K562 (cell line): ENCODE measurements around the gene MGRN1. TPM values are rescaled to one million over a fixed set of nuclear protein-coding genes. Genes with fewer than 3 reads are reported as not detected.

Experiments
- KHSRP ChIP-seq: fragments of 450-650 bp; IDR thresholded peaks from 2 replicates; pipeline ENCODE4 v1.6.1; 2017
- MBD1 ChIP-seq: fragments of 250-450 bp; sonication (Bioruptor Pico); IDR thresholded peaks from 2 replicates; pipeline ENCODE4 v1.8.0; 2022; ENCODE audit warnings: inconsistent platforms
- PCBP2 ChIP-seq: fragments of 200-400 bp; formaldehyde crosslinking; IDR thresholded peaks from 2 replicates; pipeline ENCODE4 v1.6.1; 2018; ENCODE audit warnings: low read length, low read depth, mild to moderate bottlenecking, moderate library complexity; ENCODE audit not compliant: poor library complexity, severe bottlenecking
- POLR3A ChIP-seq: IDR thresholded peaks from 2 replicates; pipeline ENCODE4 v1.6.1; 2011; ENCODE audit warnings: borderline replicate concordance, mild to moderate bottlenecking, moderate library complexity; ENCODE audit not compliant: insufficient read length, insufficient read depth; ENCODE audit errors: extremely low read depth
- TAF1 ChIP-seq: IDR thresholded peaks from 2 replicates; pipeline ENCODE4 v1.6.1; 2011; ENCODE audit warnings: mild to moderate bottlenecking, low read length, moderate library complexity; ENCODE audit not compliant: insufficient read depth, control insufficient read depth, severe bottlenecking; ENCODE audit errors: extremely low read depth
- THAP7 ChIP-seq: fragments of 250-450 bp; sonication (Bioruptor Pico); IDR thresholded peaks from 2 replicates; pipeline ENCODE4 v1.5.0; 2021
- ZBTB12 ChIP-seq: fragments of 250-450 bp; sonication (Bioruptor Pico); IDR thresholded peaks from 2 replicates; pipeline ENCODE4 v1.4.0; 2020
- ZNF134 ChIP-seq: fragments of 250-450 bp; sonication (Bioruptor Pico); conservative IDR thresholded peaks from 2 replicates; pipeline ENCODE4 v1.4.0; 2020
- ZNF318 ChIP-seq, 2 experiments: fragments of 450-650 bp; IDR thresholded peaks; 2 replicates each; pipeline ENCODE4 v1.6.1; 2016; ENCODE audit warnings: mild to moderate bottlenecking in 2 of 2, borderline replicate concordance in 1 of 2, low read depth in 1 of 2, moderate library complexity in 1 of 2
- polyA plus RNA-seq, 8 experiments: library from polyadenylated mRNA; depleted of rRNA in 4 of 8; stranded (reverse) in 5 of 8; unstranded in 3 of 8; fragments of >200 nt; fragmentation: Nextera tagmentation in 2 of 8; fragmentation: Illumina TruSeq in 1 of 8; extraction: Ambion mirVana in 2 of 8; extraction: Trizol in 1 of 8; gene quantifications; 2 replicates each; pipeline versions ENCODE4 v1.2.1 to v1.2.3, GENCODE V29; 2011 to 2014; ENCODE audit warnings: inconsistent platforms in 1 of 8, missing spikeins in 1 of 8
- total RNA-seq, 7 experiments: library from RNA; depleted of rRNA in 6 of 7; stranded (reverse); fragments of >200 nt in 6 of 7; fragmentation: Illumina TruSeq in 2 of 7; extraction: Trizol in 2 of 7; gene quantifications; 2 replicates each; pipeline versions ENCODE4 v1.2.1 to v1.2.3, GENCODE V29; 2011 to 2021; ENCODE audit warnings: low replicate concordance in 1 of 7
- TF ChIP-seq, protein P1 (sequence below): fragments of 250-450 bp; sonication (Bioruptor Pico); IDR thresholded peaks from 2 replicates; pipeline ENCODE4 v1.5.0; 2021; ENCODE audit warnings: mild to moderate bottlenecking, moderate library complexity

Gene MGRN1
- total and polyA plus RNA-seq, 9 of the 15 experiments (the other 6 are each of a cell fraction or from before 2014, with no cell fraction given): 0.15 to 37.9 (median 6.0) TPM

GRCh38 chr16:4624015-4624826, at the start of gene MGRN1 (continued):
- no peak for TF ChIP-seq ZNF318 (IDR thresholded peaks at IDR 0.05; ENCODE audit: borderline replicate concordance in 1 of 2, low read depth in 1 of 2)
- no peak for TF ChIP-seq ZNF134 (CRISPR knock-in tag)
- TF ChIP-seq TAF1: peak; percentile 41
- TF ChIP-seq POLR3A: no peak
- no peak for TF ChIP-seq THAP7 (CRISPR knock-in tag)
- TF ChIP-seq KHSRP: no peak
- TF ChIP-seq, protein P1, sequence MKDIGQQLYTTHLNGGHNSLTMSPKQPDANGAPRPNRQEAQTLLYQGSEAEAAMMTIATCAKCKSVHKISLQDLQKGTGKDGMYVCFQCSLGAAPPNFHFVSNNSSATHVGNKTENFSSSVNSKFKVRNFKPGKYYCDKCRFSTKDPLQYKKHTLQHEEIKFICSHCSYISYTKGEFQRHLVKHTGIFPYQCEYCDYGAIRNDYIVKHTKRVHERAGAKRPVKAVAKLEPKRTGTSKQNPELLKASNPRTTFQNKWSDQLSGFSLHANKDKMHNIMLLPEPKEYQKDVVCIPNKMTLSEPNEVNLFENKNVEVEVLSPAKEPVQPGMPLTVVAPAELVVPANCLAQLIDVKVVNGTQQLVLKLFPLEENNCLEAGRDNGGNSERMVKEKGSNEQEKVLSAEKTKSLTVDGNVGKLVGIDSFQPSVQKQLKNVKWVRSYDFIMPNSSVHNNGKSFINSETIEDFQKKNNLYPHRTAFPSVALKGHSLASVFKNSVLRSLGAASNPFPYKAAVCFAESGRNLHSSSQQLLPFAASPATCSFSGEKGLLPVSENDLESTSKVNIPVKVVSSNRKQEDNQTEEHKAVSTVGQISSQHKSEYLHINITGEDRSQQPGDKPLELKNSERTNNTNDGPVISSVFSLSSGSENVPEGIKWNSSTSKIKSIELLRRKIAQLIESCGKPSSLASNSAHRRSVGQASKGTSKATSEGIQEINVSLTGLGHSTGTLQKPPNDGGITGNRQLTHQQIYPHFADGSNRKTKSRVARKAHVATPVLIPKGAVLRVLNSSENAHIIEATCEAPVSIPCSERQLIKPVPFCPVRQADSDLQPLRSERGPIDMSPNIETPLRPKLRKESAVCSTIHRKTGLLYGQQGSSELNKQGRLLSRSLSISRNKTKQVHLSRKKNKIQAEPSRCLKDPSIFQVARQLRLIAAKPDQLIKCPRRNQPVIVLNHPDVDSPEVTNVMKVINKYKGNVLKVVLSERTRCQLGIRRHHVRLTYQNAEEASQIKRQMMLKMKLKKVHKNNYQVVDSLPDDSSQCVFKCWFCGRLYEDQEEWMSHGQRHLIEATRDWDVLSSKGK (CRISPR knock-in tag): no peak
- no peak for TF ChIP-seq PCBP2
- TF ChIP-seq ZBTB12 (CRISPR knock-in tag): peak; percentile 60
- TF ChIP-seq MBD1 (CRISPR knock-in tag): no peak
